Mammary epithelial cell (primary cell): Measurements from ENCODE around the gene PRR16.

ENCODE experiments used
- CTCF ChIP-seq, 2 donors: IDR thresholded peaks in 1 of 2; conservative IDR thresholded peaks in 1 of 2; 2 replicates each; pipeline ENCODE4 v1.5.1; 2011 to 2012; ENCODE audit warnings: inconsistent platforms in 2 of 2, low read length in 2 of 2, mild to moderate bottlenecking in 2 of 2, control low read depth in 1 of 2, low read depth in 1 of 2; ENCODE audit not compliant: insufficient read depth in 1 of 2; ENCODE audit errors: extremely low read depth in 1 of 2
- EZH2 ChIP-seq: IDR thresholded peaks from 2 replicates; pipeline ENCODE4 v1.6.1; 2012; ENCODE audit warnings: low read length, inconsistent platforms, borderline replicate concordance

- TF ChIP-seq CTCF (conservative IDR thresholded peaks at IDR 0.05 in 1 of 2, IDR thresholded peaks at IDR 0.05 in 1 of 2; ENCODE audit: extremely low read depth in 1 of 2, insufficient read depth in 1 of 2, low read depth in 1 of 2, low read length in 2 of 2) = no peak
- TF ChIP-seq EZH2 = no peak
Observed at GRCh38 chr5:120545007-120545406, 80.9 kb downstream of the PRR16 start.
